ENCODE results near the gene NOX5.
A peak's percentile ranks its signal among the peaks of the same experiment; 100 is the strongest.

NOX5 gene

DNA sequence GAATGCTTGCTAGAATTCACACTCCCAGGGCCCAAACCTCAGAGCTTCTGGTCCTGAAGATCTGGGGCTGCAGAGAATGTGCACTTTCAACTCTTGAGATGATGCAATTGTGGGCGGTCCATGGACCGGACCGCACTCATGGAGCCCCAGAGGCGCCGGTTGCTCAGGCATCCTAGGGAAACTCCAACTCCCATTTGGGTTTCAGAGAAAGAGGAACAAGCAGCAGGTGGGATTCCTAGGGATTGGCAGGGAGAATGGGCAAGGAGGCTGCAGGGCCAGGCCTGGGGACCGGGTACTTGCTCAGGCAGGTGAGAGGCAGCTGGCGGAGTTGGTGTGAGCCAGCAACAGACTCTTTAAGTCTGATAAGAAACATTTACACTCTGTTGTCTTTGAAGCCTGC, 3.5 kb downstream of the NOX5 start:
- no peak for DNase-seq (ENCODE audit: low read depth in 2 of 2, low spot score in 1 of 2)

DNA sequence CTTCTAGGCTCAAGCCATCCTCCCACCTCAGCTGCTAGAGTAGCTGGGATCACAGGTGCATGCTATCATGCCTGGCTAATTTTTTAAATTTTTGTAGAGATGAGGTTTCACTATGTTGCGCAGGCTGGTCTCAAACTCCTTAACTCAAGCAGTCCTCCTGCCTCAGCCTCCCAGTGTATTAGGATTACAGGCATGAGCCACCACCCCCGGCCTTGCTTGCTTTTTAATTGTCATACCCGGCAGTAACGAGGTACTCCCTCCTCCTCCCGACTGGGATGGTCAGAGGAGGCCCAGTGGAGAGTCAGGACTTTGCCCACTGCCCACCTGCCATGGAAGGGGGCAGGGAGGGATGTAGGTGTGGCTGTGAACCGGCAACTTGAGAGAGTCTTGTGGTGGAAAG, 4.5 kb downstream of the NOX5 start:
- DNase-seq (ENCODE audit: low read depth in 2 of 2, low spot score in 1 of 2), result no peak

DNA sequence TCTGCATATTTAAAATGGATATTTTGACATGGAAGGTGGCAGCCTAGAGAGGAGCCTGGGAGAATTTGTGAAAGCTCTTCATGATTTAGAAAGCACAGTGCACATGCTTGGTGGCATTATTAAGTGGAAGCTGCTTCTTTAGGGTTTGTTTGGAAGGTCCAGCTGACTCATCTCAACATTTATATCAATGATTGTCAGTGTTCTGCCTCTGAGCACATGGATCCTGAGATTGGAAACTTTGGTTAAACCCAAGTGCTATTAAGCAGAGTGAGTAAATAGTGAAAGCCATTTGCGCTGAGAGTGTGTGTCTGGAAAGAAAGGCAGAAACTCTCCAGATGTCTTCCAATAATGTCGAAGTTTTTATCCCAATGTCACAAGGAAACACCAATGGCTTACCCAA, 7.4 kb downstream of the NOX5 start:
- DNase-seq (ENCODE audit: low read depth in 2 of 2, low spot score in 1 of 2), result no peak

GRCh38 chr15:69025320-69025719, 10.8 kb downstream of the NOX5 start:
- no peak for DNase-seq (ENCODE audit: low read depth in 2 of 2, low spot score in 1 of 2)

GRCh38 chr15:69026355-69026754, 11.9 kb downstream of the NOX5 start:
- no peak for DNase-seq (ENCODE audit: low read depth in 2 of 2, low spot score in 1 of 2)

GRCh38 chr15:69027976-69028518, 13.6 kb downstream of the NOX5 start:
- DNase-seq (ENCODE audit: low read depth in 2 of 2, low spot score in 1 of 2), result no peak

DNA sequence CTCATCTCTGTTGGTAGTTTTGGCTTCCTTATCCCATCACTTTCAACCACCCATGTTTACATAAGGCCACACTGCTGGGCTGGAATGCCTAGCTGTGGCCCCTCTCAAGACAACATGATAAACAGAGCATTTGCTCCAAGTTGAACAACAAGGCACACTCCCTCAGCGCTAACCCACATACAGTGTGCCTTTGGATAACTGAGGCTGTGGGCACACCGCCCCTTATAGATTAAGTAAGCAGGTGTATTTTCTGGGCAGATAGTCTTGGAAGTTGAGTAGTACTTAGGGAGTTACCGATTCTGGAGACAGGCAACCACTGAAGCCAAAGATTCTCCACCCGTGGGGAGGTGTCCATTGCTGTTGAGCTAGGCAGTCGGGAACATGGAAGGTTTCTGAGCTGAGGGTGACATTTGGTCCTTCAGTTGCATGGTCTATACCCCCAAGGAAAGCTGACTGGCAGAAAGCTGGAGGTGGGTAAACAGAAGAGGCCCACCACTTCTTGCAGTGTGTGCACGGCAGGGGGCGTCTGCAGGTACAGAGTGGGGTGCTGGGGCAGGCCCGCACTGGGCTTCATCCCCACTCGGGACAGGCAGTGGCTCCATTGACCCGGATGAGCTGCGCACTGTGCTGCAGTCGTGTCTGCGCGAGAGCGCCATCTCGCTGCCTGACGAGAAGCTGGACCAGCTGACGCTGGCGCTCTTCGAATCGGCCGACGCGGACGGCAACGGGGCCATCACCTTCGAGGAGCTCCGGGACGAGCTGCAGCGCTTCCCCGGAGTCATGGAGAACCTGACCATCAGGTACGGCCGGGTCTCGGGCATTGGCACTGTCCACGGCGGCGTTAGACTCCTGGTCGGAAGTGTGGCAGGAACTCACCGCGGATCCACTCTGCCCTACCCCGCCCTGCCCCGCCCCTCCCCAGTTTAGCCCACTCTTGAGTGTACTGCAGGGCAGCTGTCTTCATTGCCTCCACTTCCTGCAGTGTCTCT, 16.8 kb downstream of the NOX5 start:
- DNase-seq (ENCODE audit: low read depth in 2 of 2, low spot score in 1 of 2), result peak in 1 of 2 donors; percentile 1

GRCh38 chr15:69032031-69032430, 17.5 kb downstream of the NOX5 start:
- no peak for DNase-seq (ENCODE audit: low read depth in 2 of 2, low spot score in 1 of 2)

GRCh38 chr15:69032703-69033373, 18.3 kb downstream of the NOX5 start:
- DNase-seq (ENCODE audit: low read depth in 2 of 2, low spot score in 1 of 2), result no peak

DNA sequence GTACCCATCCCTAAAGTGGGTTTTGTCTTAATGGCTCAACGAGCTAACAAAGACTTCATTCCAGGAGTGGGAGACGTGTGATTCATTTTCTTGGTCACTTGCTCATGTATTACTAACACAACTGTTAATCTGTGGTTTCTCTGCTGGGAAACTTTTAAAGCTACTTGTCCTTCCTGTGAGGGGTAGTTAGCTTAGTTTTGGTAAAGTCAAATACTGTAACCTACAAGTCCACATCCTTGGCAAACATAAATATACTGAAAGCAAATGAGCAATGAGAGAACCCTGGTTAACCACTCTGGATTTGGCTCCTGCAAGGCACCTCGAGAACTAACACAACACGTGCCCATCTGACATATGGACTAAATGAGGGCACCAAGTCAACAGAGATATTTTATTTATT, 19.9 kb downstream of the NOX5 start:
- no peak for DNase-seq (ENCODE audit: low read depth in 2 of 2, low spot score in 1 of 2)

DNA sequence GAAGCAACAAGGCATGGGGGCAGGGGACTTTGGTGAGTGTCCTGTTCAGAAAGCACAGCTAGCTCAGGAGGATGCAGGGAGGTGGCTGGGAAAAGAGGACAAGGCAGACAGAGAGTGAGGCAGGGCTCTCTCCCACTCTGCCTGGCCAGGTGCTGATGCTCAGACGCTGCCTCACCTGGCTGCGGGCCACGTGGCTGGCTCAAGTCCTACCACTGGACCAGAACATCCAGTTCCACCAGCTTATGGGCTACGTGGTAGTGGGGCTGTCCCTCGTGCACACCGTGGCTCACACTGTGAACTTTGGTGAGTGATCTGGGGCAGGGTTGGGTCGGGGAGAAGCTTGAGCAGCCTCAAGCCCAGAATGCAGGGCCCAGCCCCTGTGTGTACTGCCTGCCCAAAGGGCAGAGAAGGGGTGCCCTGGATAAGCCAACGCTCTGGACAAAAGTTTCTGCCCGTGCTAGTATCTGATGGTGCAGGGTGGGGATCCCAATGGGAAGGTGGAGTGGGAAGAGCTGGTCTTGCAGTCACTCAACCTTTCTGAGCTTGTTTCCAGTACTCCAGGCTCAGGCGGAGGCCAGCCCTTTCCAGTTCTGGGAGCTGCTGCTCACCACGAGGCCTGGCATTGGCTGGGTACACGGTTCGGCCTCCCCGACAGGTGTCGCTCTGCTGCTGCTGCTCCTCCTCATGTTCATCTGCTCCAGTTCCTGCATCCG, 20.9 kb downstream of the NOX5 start:
- DNase-seq (ENCODE audit: low read depth in 2 of 2, low spot score in 1 of 2), result no peak

DNA sequence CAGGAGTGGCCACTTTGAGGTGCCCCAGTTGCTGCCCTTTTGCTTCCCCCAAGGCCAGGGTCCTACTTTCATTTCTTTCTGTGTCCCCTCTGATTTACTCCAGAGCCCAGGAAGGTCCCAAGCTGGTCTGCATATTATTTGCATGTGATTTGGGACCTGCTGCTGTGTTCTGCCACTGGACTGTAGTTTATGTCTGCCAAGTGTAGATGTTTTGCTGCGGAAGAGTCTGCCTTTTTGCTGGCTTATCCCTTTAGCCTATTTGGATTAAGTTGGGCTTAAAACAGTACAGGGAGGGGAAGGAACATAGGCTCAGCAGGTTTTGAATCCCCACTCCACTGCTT, 21.4 kb downstream of the NOX5 start:
- no peak for DNase-seq (ENCODE audit: low read depth in 2 of 2, low spot score in 1 of 2)

DNA sequence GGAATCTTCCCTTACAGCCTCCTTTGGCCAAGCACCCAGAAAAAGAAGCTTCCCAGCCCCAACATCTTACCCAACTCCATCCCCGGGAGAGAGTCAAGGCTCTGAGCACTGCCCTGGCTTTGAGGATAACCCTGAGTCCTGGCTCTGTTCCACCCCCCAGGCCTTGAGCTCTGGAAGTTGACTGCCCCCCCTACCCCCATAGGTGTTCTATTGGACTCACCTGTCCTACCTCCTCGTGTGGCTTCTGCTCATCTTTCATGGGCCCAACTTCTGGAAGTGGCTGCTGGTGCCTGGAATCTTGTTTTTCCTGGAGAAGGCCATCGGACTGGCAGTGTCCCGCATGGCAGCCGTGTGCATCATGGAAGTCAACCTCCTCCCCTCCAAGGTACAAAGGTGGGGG, 22.3 kb downstream of the NOX5 start:
- no peak for DNase-seq (ENCODE audit: low read depth in 2 of 2, low spot score in 1 of 2)

DNA sequence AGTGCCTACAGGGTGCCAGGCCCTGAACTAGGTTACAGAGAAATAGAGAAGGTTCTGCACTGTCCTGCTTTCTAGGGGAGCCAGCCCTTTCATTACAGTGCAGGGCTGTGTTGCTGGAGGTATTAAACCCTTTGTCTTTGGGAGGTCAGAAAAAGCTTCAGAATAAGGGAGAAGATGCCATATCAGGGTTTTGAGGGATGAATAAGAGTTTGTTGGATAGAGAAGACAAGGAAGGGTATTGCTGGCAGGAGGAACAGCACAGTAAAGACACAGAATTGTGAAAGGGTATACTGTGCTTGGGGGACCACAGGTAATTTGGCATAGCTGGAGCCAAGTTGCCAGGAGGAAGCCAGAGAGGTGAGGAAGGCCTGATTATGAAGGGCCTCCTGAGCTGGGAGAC, 23.0 kb downstream of the NOX5 start:
- DNase-seq (ENCODE audit: low read depth in 2 of 2, low spot score in 1 of 2), result no peak

DNA sequence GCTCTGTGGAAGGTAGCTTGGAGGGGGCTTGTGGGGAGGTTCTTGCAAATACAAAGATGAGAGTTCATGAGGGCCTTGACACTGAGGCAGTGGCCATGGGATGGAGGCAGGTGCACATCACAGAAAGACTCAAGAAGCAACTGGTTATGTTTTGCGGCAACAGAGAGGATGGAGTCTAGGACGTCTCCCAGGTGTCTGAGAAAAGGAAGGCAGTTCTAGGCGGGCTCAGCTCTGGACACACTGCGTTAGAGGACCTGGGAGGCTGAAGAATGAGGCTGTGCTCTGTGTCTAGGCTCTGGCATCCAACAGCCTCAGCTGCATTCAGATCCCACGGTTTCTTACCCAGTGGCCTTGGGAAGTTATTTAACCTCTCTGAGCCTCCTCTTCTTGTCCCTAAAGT, 23.5 kb downstream of the NOX5 start:
- DNase-seq (ENCODE audit: low read depth in 2 of 2, low spot score in 1 of 2), result no peak

- no peak for DNase-seq (ENCODE audit: low read depth in 2 of 2, low spot score in 1 of 2)
Measured at GRCh38 chr15:69038508-69038907, 24.0 kb downstream of the NOX5 start.

DNA sequence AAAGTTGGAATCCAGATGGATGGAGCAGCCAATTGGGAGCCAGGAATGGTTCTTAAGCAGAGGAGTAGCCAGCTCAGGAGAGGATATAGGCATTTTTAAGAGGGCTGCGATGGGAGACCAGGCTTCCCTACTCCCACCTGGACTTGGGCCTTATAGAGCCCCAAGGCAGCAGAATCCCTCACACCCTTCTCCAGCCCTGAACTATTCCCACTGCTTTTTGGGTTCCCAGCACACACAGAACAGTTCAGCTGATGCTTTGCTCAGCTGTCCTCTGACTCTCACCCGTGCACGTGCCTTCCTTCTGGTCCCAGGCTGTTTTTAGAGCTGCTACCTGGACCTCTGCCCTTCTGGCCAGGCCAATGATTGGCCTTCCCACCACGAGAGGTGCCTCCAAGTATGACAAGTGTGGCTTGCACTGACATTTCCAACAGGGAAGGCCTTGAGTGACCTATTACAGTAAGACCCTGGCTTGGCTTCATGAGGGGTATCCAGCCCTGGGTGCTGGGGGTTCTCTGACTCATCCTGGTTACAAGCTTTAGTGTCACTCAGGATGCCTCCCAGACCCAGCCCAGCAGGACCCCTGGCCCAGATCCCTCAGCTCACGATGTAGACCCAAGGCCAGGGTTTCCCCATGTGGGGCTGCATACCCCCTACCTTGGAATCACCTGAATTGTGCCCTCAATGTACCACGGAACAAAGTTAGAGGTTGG, 25.2 kb downstream of the NOX5 start:
- no peak for DNase-seq (ENCODE audit: low read depth in 2 of 2, low spot score in 1 of 2)

DNA sequence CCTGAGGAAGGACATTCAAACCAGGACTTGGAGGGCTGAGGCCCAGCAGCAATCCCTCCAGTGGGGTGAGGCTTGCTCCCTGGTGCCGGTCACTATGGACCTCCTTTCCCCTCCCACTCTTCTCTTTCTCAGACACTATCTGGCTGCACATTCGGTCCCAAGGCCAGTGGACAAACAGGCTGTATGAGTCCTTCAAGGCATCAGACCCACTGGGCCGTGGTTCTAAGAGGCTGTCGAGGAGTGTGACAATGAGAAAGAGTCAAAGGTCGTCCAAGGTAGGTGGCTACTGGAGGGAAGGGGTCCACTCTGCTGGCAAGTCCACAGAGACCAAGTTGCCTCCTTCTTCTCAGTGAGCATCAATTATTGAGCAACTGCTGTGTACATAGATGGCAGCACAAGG, 28.0 kb downstream of the NOX5 start:
- DNase-seq (ENCODE audit: low read depth in 2 of 2, low spot score in 1 of 2), result no peak

DNA sequence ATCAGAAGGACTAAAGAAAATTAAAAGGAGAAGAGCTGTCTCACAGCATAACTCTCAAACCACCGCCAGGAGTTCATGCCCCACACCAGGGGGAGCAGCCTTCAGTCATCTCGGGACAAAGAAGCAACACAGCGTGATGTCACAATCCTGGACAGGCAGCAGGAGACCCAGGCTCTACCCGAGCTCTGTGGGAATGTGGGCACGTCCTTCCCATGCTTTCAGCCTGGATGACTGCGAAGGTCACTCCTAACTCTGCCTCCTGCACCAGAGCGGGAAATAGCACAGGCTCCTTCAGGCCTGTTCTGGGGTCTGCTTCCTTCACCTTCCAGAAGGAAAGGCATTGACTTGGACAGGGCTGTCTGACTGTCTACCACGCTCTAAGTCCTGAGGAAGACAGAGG, 31.3 kb downstream of the NOX5 start:
- DNase-seq (ENCODE audit: low read depth in 2 of 2, low spot score in 1 of 2), result no peak

DNA sequence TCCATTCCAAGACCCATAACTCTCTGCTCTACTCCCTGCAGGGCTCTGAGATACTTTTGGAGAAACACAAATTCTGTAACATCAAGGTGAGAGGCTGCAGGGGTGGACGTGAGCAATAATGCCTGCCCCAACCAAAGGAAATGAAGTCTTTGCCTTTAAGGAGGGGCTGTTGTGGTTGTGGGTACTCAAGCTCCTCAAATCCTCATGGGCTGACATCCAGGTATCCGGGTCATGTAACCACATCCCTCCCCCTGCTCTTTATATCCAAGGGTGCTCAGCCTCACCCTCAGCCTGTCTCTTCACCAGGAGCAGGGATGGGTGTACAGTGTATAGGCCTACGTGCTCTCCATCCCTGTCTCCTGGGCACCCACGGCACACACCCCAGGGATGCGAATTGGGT, 32.3 kb downstream of the NOX5 start:
- no peak for DNase-seq (ENCODE audit: low read depth in 2 of 2, low spot score in 1 of 2)

DNA sequence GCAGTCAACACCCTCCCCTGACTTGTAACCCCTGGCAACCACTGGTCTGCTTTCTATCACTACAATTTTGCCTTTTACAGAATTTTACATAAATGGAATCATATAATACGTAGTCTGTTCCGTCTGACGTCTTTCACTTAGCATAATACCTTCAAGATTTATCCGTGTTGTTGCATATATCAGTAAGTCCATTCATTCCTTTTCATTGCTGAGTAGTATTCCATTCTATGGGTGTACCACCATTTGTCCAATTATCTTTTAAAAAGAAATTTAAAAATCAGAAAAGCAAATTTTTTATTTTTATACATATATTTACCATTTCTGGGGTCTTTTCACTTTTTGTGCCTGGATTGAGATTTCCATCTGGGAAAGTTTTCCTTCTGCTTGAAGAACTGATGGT, 35.5 kb downstream of the NOX5 start:
- no peak for DNase-seq (ENCODE audit: low read depth in 2 of 2, low spot score in 1 of 2)

Measured in stimulated activated CD8-positive, alpha-beta memory T cell treated with anti-CD3 and anti-CD28 coated beads, Interleukin-4, amount 100 ng/mL, for 4 hours (primary cell).